PC-9 (cell line): ENCODE data around the gene VWA8.

Experiments used
- EZH2 ChIP-seq: fragments of 200-600 bp; sonication (generic); IDR thresholded peaks from 2 replicates; pipeline ENCODE4 v1.8.0; 2017; ENCODE audit warnings: antibody characterized with exemption, low read depth
- TF ChIP-seq, protein P1 (sequence below): fragments of 200-600 bp; sonication (generic); conservative IDR thresholded peaks from 2 replicates; pipeline ENCODE4 v1.6.1; 2017; ENCODE audit warnings: mixed run types, antibody characterized with exemption, mild to moderate bottlenecking, moderate library complexity

DNA sequence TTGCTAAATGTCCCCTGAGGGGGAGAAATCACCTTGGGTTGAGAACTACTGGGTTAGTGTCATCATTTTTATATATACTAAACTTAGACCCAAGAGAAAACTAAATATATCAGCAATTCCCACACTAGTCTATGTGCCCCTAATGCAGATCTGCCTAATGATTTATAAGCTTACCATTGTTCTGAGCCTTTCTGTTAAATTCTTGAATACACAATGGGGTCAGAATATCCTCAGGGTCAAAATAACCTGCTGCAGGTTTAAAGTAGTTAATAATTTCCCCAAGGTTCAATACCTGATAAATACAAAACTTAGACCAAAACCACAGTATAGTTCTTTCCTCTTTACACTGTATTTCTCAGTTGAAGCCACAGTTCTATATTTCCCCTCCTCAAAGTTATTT is 4.6 kb downstream of the VWA8 start:
- TF ChIP-seq, protein P1, sequence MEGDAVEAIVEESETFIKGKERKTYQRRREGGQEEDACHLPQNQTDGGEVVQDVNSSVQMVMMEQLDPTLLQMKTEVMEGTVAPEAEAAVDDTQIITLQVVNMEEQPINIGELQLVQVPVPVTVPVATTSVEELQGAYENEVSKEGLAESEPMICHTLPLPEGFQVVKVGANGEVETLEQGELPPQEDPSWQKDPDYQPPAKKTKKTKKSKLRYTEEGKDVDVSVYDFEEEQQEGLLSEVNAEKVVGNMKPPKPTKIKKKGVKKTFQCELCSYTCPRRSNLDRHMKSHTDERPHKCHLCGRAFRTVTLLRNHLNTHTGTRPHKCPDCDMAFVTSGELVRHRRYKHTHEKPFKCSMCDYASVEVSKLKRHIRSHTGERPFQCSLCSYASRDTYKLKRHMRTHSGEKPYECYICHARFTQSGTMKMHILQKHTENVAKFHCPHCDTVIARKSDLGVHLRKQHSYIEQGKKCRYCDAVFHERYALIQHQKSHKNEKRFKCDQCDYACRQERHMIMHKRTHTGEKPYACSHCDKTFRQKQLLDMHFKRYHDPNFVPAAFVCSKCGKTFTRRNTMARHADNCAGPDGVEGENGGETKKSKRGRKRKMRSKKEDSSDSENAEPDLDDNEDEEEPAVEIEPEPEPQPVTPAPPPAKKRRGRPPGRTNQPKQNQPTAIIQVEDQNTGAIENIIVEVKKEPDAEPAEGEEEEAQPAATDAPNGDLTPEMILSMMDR = no peak
- TF ChIP-seq EZH2 = no peak
